Brain microvascular endothelial cell (primary cell): Measurements from ENCODE around the gene KMT2D.
A peak's percentile ranks its signal among the peaks of the same experiment; 100 is the strongest.

Source experiments
- DNase-seq: peaks from one replicate; pipeline ENCODE4 v3.0.0-alpha.2; 2020
- H3K27ac ChIP-seq: fragments of 250-450 bp; sonication (Bioruptor Pico); 2 replicates; pipeline ENCODE4 v1.5.1; 2020; ENCODE audit warnings: mild to moderate bottlenecking, moderate library complexity
- H3K27me3 ChIP-seq: fragments of 250-450 bp; sonication (Bioruptor Pico); replicated peaks from 2 replicates; pipeline ENCODE4 v1.5.1; 2020; ENCODE audit warnings: mild to moderate bottlenecking
- H3K36me3 ChIP-seq: fragments of 250-450 bp; sonication (Bioruptor Pico); replicated peaks from 2 replicates; pipeline ENCODE4 v1.5.1; 2020; ENCODE audit warnings: mild to moderate bottlenecking
- H3K4me3 ChIP-seq: 2 replicates; pipeline ENCODE4 v1.5.1; 2011; ENCODE audit warnings: low read depth, mild to moderate bottlenecking, control low read depth, low read length, moderate library complexity
- CTCF ChIP-seq: IDR thresholded peaks from 2 replicates; pipeline ENCODE4 v1.5.1; 2011; ENCODE audit warnings: low read depth, mild to moderate bottlenecking, moderate library complexity, low read length, control low read depth, inconsistent platforms; ENCODE audit errors: missing control alignments
- in situ Hi-C: cut with HindIII; loops from 2 replicates; pipeline ENCODE4 v1.10.0; 2017; ENCODE audit warnings: low sequenced_read_pairs, low pct_ligation_motif_present

The KMT2D gene

GRCh38 chr12:49052451-49053208 is 8.0 kb downstream of the KMT2D start:
- Histone ChIP-seq H3K27me3 (no peaks in the 10 kb centered on the region), H3K27ac (no peak overlapping the region), H3K36me3 (peaks cover 73% of the 10 kb centered on the region), H3K4me3 (no peak overlapping the region)
- TF ChIP-seq CTCF: no peak
- in situ Hi-C loops: no loop called here
- no peak for DNase-seq

GRCh38 chr12:49051777-49052438 is 8.7 kb downstream of the KMT2D start:
- no peak for TF ChIP-seq CTCF

GRCh38 chr12:49051373-49051764 is 9.2 kb downstream of the KMT2D start:
- Histone ChIP-seq H3K36me3 (peaks cover 83% of the 10 kb centered on the region), H3K27ac (no peak overlapping the region), H3K4me3 (no peak overlapping the region), H3K27me3 (no peaks in the 10 kb centered on the region)
- no peak for TF ChIP-seq CTCF
- DNase-seq: no peak
- in situ Hi-C loops: no loop called here

More at GRCh38 chr12:49051777-49052438, 8.7 kb downstream of the KMT2D start:
- no peak for DNase-seq
- H3K4me3 ChIP-seq: no peak overlapping the region
- H3K36me3 ChIP-seq: peaks cover 78% of the 10 kb centered on the region
- H3K27me3 ChIP-seq: no peaks in the 10 kb centered on the region
- in situ Hi-C loops: no loop called here
- no peak overlapping the region for H3K27ac ChIP-seq

- no peak for TF ChIP-seq CTCF
- Histone ChIP-seq H3K4me3 (no peak overlapping the region), H3K27ac (no peak overlapping the region), H3K27me3 (no peaks in the 10 kb centered on the region), H3K36me3 (peaks cover 88% of the 10 kb centered on the region)
- in situ Hi-C loops: no loop called here
- DNase-seq: no peak
Observed at GRCh38 chr12:49050507-49051372, 9.9 kb downstream of the KMT2D start.

GRCh38 chr12:49049566-49050224 is 10.9 kb downstream of the KMT2D start:
- peak overlapping the region; percentile 26 for H3K27ac ChIP-seq
- H3K4me3 ChIP-seq: no peak overlapping the region
- in situ Hi-C loops: no loop called here
- H3K36me3 ChIP-seq: peaks cover 90% of the 10 kb centered on the region
- TF ChIP-seq CTCF: no peak
- H3K27me3 ChIP-seq: no peaks in the 10 kb centered on the region
- peak; percentile 77 for DNase-seq
